ENCODE measurements around the gene CHRNB4. TPM values are rescaled to one million over a fixed set of nuclear protein-coding genes. Genes with fewer than 3 reads are reported as not detected.
A peak's percentile ranks its signal among the peaks of the same experiment; 100 is the strongest.

CHRNB4 gene
- total and polyA plus RNA-seq, 4 donors = not detected

GRCh38 chr15:78620527-78621421, 20.2 kb downstream of the CHRNB4 start, which contains the start of gene CHRNA3:
CHRNA3 (minus strand) TSS chr15:78620996; CDS start chr15:78620794, 202 bp downstream.
- no peak for DNase-seq (ENCODE audit: low spot score)
- WGBS = 4% methylated on average over 102 of the region's 102 CpGs
- TF ChIP-seq HNF4A (conservative IDR thresholded peaks at IDR 0.05) (no peak), YY1 (IDR thresholded peaks at IDR 0.05) (no peak)
- Histone ChIP-seq H3K9ac (ENCODE audit: low read depth in 1 of 2, low read length in 2 of 2) (no peak within 1 kb of the TSS), H3K36me3 (ENCODE audit: control insufficient read depth in 4 of 4, insufficient read depth in 3 of 4, low read depth in 1 of 4, low read length in 3 of 4) (no peaks in the 10 kb centered on the region), H3K4me1 (ENCODE audit: control insufficient read depth in 4 of 4, insufficient read depth in 4 of 4, low read length in 3 of 4) (peaks cover 0 to 14% (median 3%) of the 10 kb centered on the region in 4 donors), H3K4me3 (ENCODE audit: low read depth in 1 of 3, low read length in 3 of 3) (peak within 1 kb of the TSS in 1 of 3 donors; percentile 41), H3K9me3 (ENCODE audit: control insufficient read depth in 4 of 4, low read length in 3 of 4) (no peaks in the 10 kb centered on the region), H3K27ac (ENCODE audit: low read depth in 1 of 2, low read length in 2 of 2) (no peak within 1 kb of the TSS), H3K27me3 (ENCODE audit: control insufficient read depth in 4 of 4, insufficient read depth in 4 of 4, low read length in 3 of 4) (peaks cover 4 to 28% (median 12%) of the 10 kb centered on the region in 4 donors)

- Histone ChIP-seq H3K27ac (ENCODE audit: low read depth in 1 of 2, low read length in 2 of 2) (no peak overlapping the region), H3K4me3 (ENCODE audit: low read depth in 1 of 3, low read length in 3 of 3) (peak overlapping the region in 1 of 3 donors; percentile 41), H3K9ac (ENCODE audit: low read depth in 1 of 2, low read length in 2 of 2) (no peak overlapping the region), H3K27me3 (ENCODE audit: control insufficient read depth in 4 of 4, insufficient read depth in 4 of 4, low read length in 3 of 4) (peaks cover 4 to 27% (median 12%) of the 10 kb centered on the region in 4 donors), H3K4me1 (ENCODE audit: control insufficient read depth in 4 of 4, insufficient read depth in 4 of 4, low read length in 3 of 4) (peaks cover 0 to 14% (median 3%) of the 10 kb centered on the region in 4 donors), H3K9me3 (ENCODE audit: control insufficient read depth in 4 of 4, low read length in 3 of 4) (no peaks in the 10 kb centered on the region), H3K36me3 (ENCODE audit: control insufficient read depth in 4 of 4, insufficient read depth in 3 of 4, low read depth in 1 of 4, low read length in 3 of 4) (no peaks in the 10 kb centered on the region)
- DNase-seq (ENCODE audit: low spot score) = no peak
- 4% methylated on average over 41 of the region's 41 CpGs for WGBS
- TF ChIP-seq TAF1 (conservative IDR thresholded peaks at IDR 0.05) (no peak), FOXA1 (IDR thresholded peaks at IDR 0.05) (no peak), HNF4A (conservative IDR thresholded peaks at IDR 0.05) (no peak), RAD21 (IDR thresholded peaks at IDR 0.05) (no peak), NR2F2 (IDR thresholded peaks at IDR 0.05) (no peak), GABPA (IDR thresholded peaks at IDR 0.05 in 1 of 2, conservative IDR thresholded peaks at IDR 0.05 in 1 of 2) (no peak), EGR1 (IDR thresholded peaks at IDR 0.05; ENCODE audit: low read depth in 2 of 2) (no peak), HNF4G (IDR thresholded peaks at IDR 0.05) (no peak), REST (IDR thresholded peaks at IDR 0.05) (no peak), ATF3 (IDR thresholded peaks at IDR 0.05) (no peak), FOXA2 (IDR thresholded peaks at IDR 0.05) (no peak), ZBTB33 (IDR thresholded peaks at IDR 0.05) (no peak), SP1 (IDR thresholded peaks at IDR 0.05) (no peak), JUND (IDR thresholded peaks at IDR 0.05) (no peak), CTCF (IDR thresholded peaks at IDR 0.05; ENCODE audit: low read depth, low read length, missing input control) (no peak), YY1 (IDR thresholded peaks at IDR 0.05) (no peak)
Observed at GRCh38 chr15:78620021-78620526, 20.9 kb downstream of the CHRNB4 start.
